PC-9 (cell line): ENCODE measurements around the gene MXRA5.

Source experiments
- CTCF ChIP-seq: fragments of 200-600 bp; sonication (generic); conservative IDR thresholded peaks from 2 replicates; pipeline ENCODE4 v1.6.1; 2017; ENCODE audit warnings: mixed run types, antibody characterized with exemption, mild to moderate bottlenecking, moderate library complexity
- EZH2 ChIP-seq: fragments of 200-600 bp; sonication (generic); IDR thresholded peaks from 2 replicates; pipeline ENCODE4 v1.8.0; 2017; ENCODE audit warnings: antibody characterized with exemption, low read depth

- TF ChIP-seq CTCF (no peak), EZH2 (no peak)
These were observed 83.6 kb downstream of the MXRA5 start for GRCh38 chrX:3262901-3263300.
